DOHH2 (cell line): ENCODE results near the gene RASGEF1C.

Experiments
- H3F3A ChIP-seq: fragments of 200-600 bp; sonication (generic), shearing (Covaris generic); 2 replicates; pipeline ENCODE4 v1.6.0; 2016; ENCODE audit warnings: antibody characterized with exemption, mild to moderate bottlenecking; ENCODE audit not compliant: control insufficient read depth, insufficient read depth
- H3K27ac ChIP-seq: fragments of 200-600 bp; sonication (generic); 2 replicates; pipeline ENCODE4 v1.5.1; 2014; ENCODE audit warnings: low read depth, mild to moderate bottlenecking, low read length, moderate library complexity
- H3K27me3 ChIP-seq: fragments of 200-600 bp; sonication (generic); 2 replicates; pipeline ENCODE4 v1.6.1; 2014; ENCODE audit warnings: mild to moderate bottlenecking, low read length, mixed read lengths; ENCODE audit not compliant: control insufficient read depth
- H3K36me3 ChIP-seq: fragments of 200-600 bp; sonication (generic); 2 replicates; pipeline ENCODE4 v1.6.1; 2014; ENCODE audit warnings: mild to moderate bottlenecking, low read length, moderate library complexity, mixed read lengths; ENCODE audit not compliant: control insufficient read depth
- H3K4me1 ChIP-seq: fragments of 200-600 bp; sonication (generic); 2 replicates; pipeline ENCODE4 v1.6.1; 2014; ENCODE audit warnings: mild to moderate bottlenecking, low read length, mixed read lengths; ENCODE audit not compliant: control insufficient read depth
- H3K4me2 ChIP-seq: fragments of 200-600 bp; sonication (generic); 2 replicates; pipeline ENCODE4 v1.6.0; 2014; ENCODE audit warnings: mild to moderate bottlenecking, low read length, moderate library complexity
- H3K4me3 ChIP-seq: fragments of 200-600 bp; sonication (generic); 2 replicates; pipeline ENCODE4 v1.5.1; 2014; ENCODE audit warnings: mild to moderate bottlenecking, low read length, mixed read lengths
- H3K79me2 ChIP-seq: fragments of 200-600 bp; sonication (generic); 2 replicates; pipeline ENCODE4 v1.6.1; 2014; ENCODE audit warnings: mild to moderate bottlenecking, low read length, mixed read lengths; ENCODE audit not compliant: control insufficient read depth
- H3K9me2 ChIP-seq: fragments of 200-600 bp; sonication (generic); replicated peaks from 2 replicates; pipeline ENCODE4 v1.6.1; 2014; ENCODE audit warnings: mild to moderate bottlenecking, low read length, mixed read lengths; ENCODE audit not compliant: control insufficient read depth
- H3K9me3 ChIP-seq: fragments of 200-600 bp; sonication (generic); 2 replicates; pipeline ENCODE4 v1.6.1; 2014; ENCODE audit warnings: antibody characterized with exemption, low read length, mixed read lengths; ENCODE audit not compliant: control insufficient read depth, insufficient read depth
- H4K20me1 ChIP-seq: fragments of 200-600 bp; sonication (generic); 2 replicates; pipeline ENCODE4 v1.6.0; 2014; ENCODE audit warnings: low read depth, mild to moderate bottlenecking, antibody characterized with exemption, low read length, moderate library complexity; ENCODE audit not compliant: control insufficient read depth, insufficient read depth
- EZH2phosphoT487 ChIP-seq: fragments of 200-600 bp; sonication (generic); IDR thresholded peaks from 2 replicates; pipeline ENCODE4 v1.6.1; 2017; ENCODE audit warnings: borderline replicate concordance, mild to moderate bottlenecking, antibody characterized with exemption, low read length, moderate library complexity, mixed read lengths
- TF ChIP-seq, protein P1 (sequence below): fragments of 200-600 bp; sonication (generic); IDR thresholded peaks from one replicate; pipeline ENCODE4 v1.5.1; 2014; ENCODE audit warnings: antibody characterized with exemption, mild to moderate bottlenecking, low read depth, low read length; ENCODE audit not compliant: poor library complexity, severe bottlenecking

The RASGEF1C gene

DNA sequence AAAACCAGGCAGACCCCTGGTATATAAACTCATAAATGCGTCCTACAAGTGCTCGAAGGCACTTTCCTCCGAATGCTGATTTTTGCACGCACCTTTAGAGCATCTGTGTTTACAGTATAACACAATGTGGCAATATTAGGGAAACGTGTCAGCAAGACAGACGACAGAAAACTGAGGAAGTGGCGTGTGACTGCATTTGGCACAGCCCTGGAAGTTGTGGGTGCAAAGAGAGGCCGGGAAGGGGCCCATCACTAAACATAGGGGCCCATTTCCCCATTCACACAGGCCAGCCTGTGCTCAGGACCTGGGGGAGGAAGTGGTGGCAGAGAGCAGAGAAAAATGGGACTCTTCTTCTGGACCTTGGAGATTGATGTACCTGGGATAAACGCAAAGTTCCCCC lies 48.2 kb downstream of the RASGEF1C start:
- Histone ChIP-seq H3K4me1 (no peaks in the 10 kb centered on the region), H3F3A (no peaks in the 10 kb centered on the region), H3K4me2 (no peak overlapping the region), H4K20me1 (no peaks in the 10 kb centered on the region), H3K27me3 (no peaks in the 10 kb centered on the region), H3K79me2 (no peaks in the 10 kb centered on the region), H3K27ac (no peak overlapping the region), H3K36me3 (no peaks in the 10 kb centered on the region), H3K9me3 (no peaks in the 10 kb centered on the region), H3K4me3 (no peak overlapping the region), H3K9me2 (no peaks in the 10 kb centered on the region)
- TF ChIP-seq, protein P1, sequence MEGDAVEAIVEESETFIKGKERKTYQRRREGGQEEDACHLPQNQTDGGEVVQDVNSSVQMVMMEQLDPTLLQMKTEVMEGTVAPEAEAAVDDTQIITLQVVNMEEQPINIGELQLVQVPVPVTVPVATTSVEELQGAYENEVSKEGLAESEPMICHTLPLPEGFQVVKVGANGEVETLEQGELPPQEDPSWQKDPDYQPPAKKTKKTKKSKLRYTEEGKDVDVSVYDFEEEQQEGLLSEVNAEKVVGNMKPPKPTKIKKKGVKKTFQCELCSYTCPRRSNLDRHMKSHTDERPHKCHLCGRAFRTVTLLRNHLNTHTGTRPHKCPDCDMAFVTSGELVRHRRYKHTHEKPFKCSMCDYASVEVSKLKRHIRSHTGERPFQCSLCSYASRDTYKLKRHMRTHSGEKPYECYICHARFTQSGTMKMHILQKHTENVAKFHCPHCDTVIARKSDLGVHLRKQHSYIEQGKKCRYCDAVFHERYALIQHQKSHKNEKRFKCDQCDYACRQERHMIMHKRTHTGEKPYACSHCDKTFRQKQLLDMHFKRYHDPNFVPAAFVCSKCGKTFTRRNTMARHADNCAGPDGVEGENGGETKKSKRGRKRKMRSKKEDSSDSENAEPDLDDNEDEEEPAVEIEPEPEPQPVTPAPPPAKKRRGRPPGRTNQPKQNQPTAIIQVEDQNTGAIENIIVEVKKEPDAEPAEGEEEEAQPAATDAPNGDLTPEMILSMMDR, result no peak
- TF ChIP-seq EZH2phosphoT487, result no peak

DNA sequence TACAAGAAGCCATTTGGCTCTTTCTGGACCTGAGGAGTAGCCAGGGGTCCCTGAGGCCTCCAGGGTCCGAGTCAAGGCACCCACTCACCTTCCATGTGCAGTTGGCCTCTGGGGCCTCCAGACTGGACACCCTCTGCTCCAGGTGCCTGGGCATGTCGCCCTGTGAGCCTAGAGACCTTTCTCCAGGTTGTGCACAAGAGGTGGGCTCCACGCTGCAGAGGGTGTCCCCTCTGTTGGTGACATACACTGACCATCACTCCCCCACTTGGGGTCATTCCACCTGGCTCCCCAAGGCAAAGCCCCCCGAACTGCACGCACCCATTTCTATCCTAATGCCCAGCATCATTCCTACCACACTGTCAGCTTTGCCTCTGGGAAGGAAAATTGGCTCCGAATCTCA lies 48.8 kb downstream of the RASGEF1C start:
- H3K79me2 ChIP-seq, result no peaks in the 10 kb centered on the region
- H3K27ac ChIP-seq, result no peak overlapping the region
- no peaks in the 10 kb centered on the region for H3F3A ChIP-seq
- H3K36me3 ChIP-seq, result no peaks in the 10 kb centered on the region
- H3K9me2 ChIP-seq, result no peaks in the 10 kb centered on the region
- no peaks in the 10 kb centered on the region for H3K27me3 ChIP-seq
- no peaks in the 10 kb centered on the region for H4K20me1 ChIP-seq
- no peak overlapping the region for H3K4me3 ChIP-seq
- TF ChIP-seq, protein P1, result no peak
- TF ChIP-seq EZH2phosphoT487, result no peak
- H3K4me1 ChIP-seq, result no peaks in the 10 kb centered on the region
- H3K9me3 ChIP-seq, result no peaks in the 10 kb centered on the region
- no peak overlapping the region for H3K4me2 ChIP-seq

DNA sequence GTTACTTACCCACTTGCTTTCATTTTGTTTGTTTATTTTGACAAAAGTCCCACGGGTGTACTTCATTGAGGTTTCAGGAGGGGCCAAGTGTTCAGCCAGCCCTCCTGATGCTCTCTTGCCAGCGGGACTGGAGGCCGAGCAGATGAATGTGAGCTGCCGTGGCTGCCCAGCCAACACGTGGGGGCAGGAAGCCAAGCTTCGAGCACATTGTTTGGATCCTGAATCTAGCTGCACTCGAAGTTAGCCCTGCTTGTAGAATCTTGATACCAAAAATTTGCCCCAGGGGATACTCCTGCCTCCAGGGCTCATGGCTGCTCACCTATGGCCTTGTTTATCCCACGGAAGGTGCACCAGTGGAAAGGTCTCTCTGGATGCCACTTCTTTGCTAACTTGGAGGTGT lies 49.3 kb downstream of the RASGEF1C start:
- Histone ChIP-seq H4K20me1 (no peaks in the 10 kb centered on the region), H3K4me2 (no peak overlapping the region), H3K79me2 (no peaks in the 10 kb centered on the region), H3K4me1 (no peaks in the 10 kb centered on the region), H3K27me3 (no peaks in the 10 kb centered on the region), H3K9me2 (no peaks in the 10 kb centered on the region), H3K27ac (no peak overlapping the region), H3K36me3 (no peaks in the 10 kb centered on the region), H3K9me3 (no peaks in the 10 kb centered on the region), H3F3A (no peaks in the 10 kb centered on the region), H3K4me3 (no peak overlapping the region)
- TF ChIP-seq, protein P1, result no peak
- no peak for TF ChIP-seq EZH2phosphoT487

DNA sequence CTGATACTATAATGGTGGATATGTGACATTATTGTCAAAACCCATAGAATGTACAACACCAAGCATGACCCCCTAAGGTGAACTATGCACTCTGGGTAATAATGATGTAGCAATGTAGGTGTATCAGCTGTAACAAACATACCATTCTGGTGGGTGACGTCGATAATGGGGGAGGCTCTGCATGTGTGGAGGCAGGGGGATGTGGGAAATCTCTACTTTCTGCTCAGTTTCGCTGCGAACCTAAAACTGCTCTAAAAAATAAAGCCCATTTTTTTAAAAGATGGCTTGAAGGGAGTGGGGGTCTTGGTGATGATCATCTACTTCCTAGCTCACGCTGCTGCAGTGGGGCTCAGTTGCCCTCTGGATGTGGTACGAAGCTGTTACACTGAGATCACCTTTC lies 51.1 kb downstream of the RASGEF1C start:
- H3K4me3 ChIP-seq, result no peak overlapping the region
- H3K4me2 ChIP-seq, result no peak overlapping the region
- H3K9me2 ChIP-seq, result no peaks in the 10 kb centered on the region
- no peaks in the 10 kb centered on the region for H3K27me3 ChIP-seq
- TF ChIP-seq EZH2phosphoT487, result no peak
- TF ChIP-seq, protein P1, result no peak
- no peaks in the 10 kb centered on the region for H3F3A ChIP-seq
- H3K9me3 ChIP-seq, result no peaks in the 10 kb centered on the region
- no peaks in the 10 kb centered on the region for H3K79me2 ChIP-seq
- H3K27ac ChIP-seq, result no peak overlapping the region
- H3K36me3 ChIP-seq, result no peaks in the 10 kb centered on the region
- H3K4me1 ChIP-seq, result no peaks in the 10 kb centered on the region
- H4K20me1 ChIP-seq, result no peaks in the 10 kb centered on the region
